PFSK-1 (cell line): ENCODE data around the gene PSPH.

Experiments used
- POLR2AphosphoS5 ChIP-seq: IDR thresholded peaks from 2 replicates; pipeline ENCODE4 v1.6.1; 2012; ENCODE audit warnings: low read depth, mild to moderate bottlenecking, control low read depth, low read length, moderate library complexity
- REST ChIP-seq, 2 experiments: IDR thresholded peaks; 2 replicates each; pipeline versions ENCODE4 v1.6.1 to v1.8.0; 2011 to 2012; ENCODE audit warnings: low read depth in 2 of 2, low read length in 2 of 2, control low read depth in 1 of 2, inconsistent platforms in 1 of 2, mild to moderate bottlenecking in 1 of 2, moderate library complexity in 1 of 2; ENCODE audit not compliant: insufficient read depth in 1 of 2
- SIN3A ChIP-seq: IDR thresholded peaks from 2 replicates; pipeline ENCODE4 v1.6.1; 2012; ENCODE audit warnings: mild to moderate bottlenecking, low read length, moderate library complexity, borderline replicate concordance; ENCODE audit not compliant: insufficient read depth
- TAF1 ChIP-seq: IDR thresholded peaks from 2 replicates; pipeline ENCODE4 v1.6.1; 2012; ENCODE audit warnings: low read length, control low read depth, borderline replicate concordance; ENCODE audit not compliant: insufficient read depth

- TF ChIP-seq POLR2AphosphoS5, result no peak
- TF ChIP-seq SIN3A, result no peak
- no peak for TF ChIP-seq TAF1
- no peak for TF ChIP-seq REST (IDR thresholded peaks at IDR 0.05; ENCODE audit: insufficient read depth in 1 of 2, low read depth in 2 of 2, low read length in 2 of 2)
These were observed 54.3 kb downstream of the PSPH start for GRCh38 chr7:55996856-55997500.
